T-cell (primary cell): ENCODE measurements around the gene C2orf78. TPM values are rescaled to one million over a fixed set of nuclear protein-coding genes. Genes with fewer than 3 reads are reported as not detected.

ENCODE experiments used
- ATAC-seq, 4 experiments: fragments of 200-7000 bp in 3 of 4; fragments of 150-1000 bp in 1 of 4; cut with Tn5 transposase; replicated peaks in 1 of 4; 1 replicate in 3 of 4; 2 replicates in 1 of 4; pipeline ENCODE4 v1.10.0; 2021; ENCODE audit warnings: moderate library complexity in 3 of 4, mild to moderate bottlenecking in 2 of 4, moderate number of reproducible peaks in 1 of 4
- CTCF ChIA-PET, 2 donors: fragments of 300-600 bp; sonication (Branson Sonifier 250); formaldehyde crosslinking; loops; one replicate each; lab custom pipeline; 2022; ENCODE audit warnings: antibody characterized with exemption in 2 of 2; lab: Charles Lee
- POLR2A ChIA-PET, 2 donors: fragments of 300-600 bp; sonication (Branson Sonifier 250); formaldehyde crosslinking; loops; one replicate each; lab custom pipeline; 2022; ENCODE audit warnings: antibody characterized with exemption in 2 of 2; lab: Charles Lee
- DNase-seq, 35 experiments: peaks; one replicate each; pipeline versions ENCODE4 v3.0.0 to v3.0.0-alpha.2; 2013 to 2023
- H3K27ac ChIP-seq: one replicate; pipeline ENCODE4 v1.5.1; 2013; ENCODE audit warnings: low read length
- H3K27me3 ChIP-seq, 2 experiments: replicated peaks in 1 of 2; 1 replicate in 1 of 2; 2 replicates in 1 of 2; pipeline versions ENCODE4 v1.6.1 to v1.7.0; 2013; ENCODE audit warnings: low read length in 1 of 2, mixed read lengths in 1 of 2; ENCODE audit not compliant: control insufficient read depth in 2 of 2, insufficient read depth in 2 of 2; ENCODE audit errors: extremely low read depth in 1 of 2
- H3K36me3 ChIP-seq, 2 donors: 1 replicate in 1 of 2; 2 replicates in 1 of 2; pipeline versions ENCODE4 v1.6.1 to v1.7.0; 2013; ENCODE audit warnings: low read length in 1 of 2; ENCODE audit not compliant: control insufficient read depth in 2 of 2, insufficient read depth in 1 of 2; ENCODE audit errors: extremely low read depth in 1 of 2
- H3K4me1 ChIP-seq, 2 experiments: 1 replicate in 1 of 2; 2 replicates in 1 of 2; pipeline versions ENCODE4 v1.6.1 to v1.7.0; 2013; ENCODE audit warnings: low read length in 2 of 2, mixed read lengths in 1 of 2; ENCODE audit not compliant: insufficient read depth in 2 of 2, control insufficient read depth in 1 of 2; ENCODE audit errors: extremely low read depth in 1 of 2
- H3K4me3 ChIP-seq, 2 donors: 1 replicate in 1 of 2; 2 replicates in 1 of 2; pipeline versions ENCODE4 v1.5.1 to v1.7.0; 2013; ENCODE audit warnings: mild to moderate bottlenecking in 2 of 2, low read length in 1 of 2, moderate library complexity in 1 of 2; ENCODE audit not compliant: control insufficient read depth in 1 of 2; ENCODE audit errors: extremely low read depth in 1 of 2
- H3K9me3 ChIP-seq: 2 replicates; pipeline ENCODE4 v1.7.0; 2013
- H3K27ac Mint-ChIP-seq, 2 donors: one replicate each; pipeline ENCODE4 v1.8.0; 2020 to 2021; ENCODE audit warnings: mild to moderate bottlenecking in 2 of 2, mixed read lengths in 2 of 2
- H3K27me3 Mint-ChIP-seq, 2 donors: one replicate each; pipeline ENCODE4 v1.8.0; 2021 to 2022; ENCODE audit warnings: mixed read lengths in 2 of 2
- H3K36me3 Mint-ChIP-seq: one replicate; pipeline ENCODE4 v1.8.0; 2021; ENCODE audit warnings: mixed read lengths
- H3K4me1 Mint-ChIP-seq, 3 donors: one replicate each; pipeline ENCODE4 v1.8.0; 2020 to 2022; ENCODE audit warnings: mixed read lengths in 3 of 3, mild to moderate bottlenecking in 1 of 3
- H3K4me3 Mint-ChIP-seq, 3 donors: one replicate each; pipeline ENCODE4 v1.8.0; 2020 to 2022; ENCODE audit warnings: mild to moderate bottlenecking in 3 of 3, mixed read lengths in 3 of 3, moderate library complexity in 3 of 3
- H3K9me3 Mint-ChIP-seq, 3 donors: one replicate each; pipeline ENCODE4 v1.8.0; 2020 to 2022; ENCODE audit warnings: mixed read lengths in 3 of 3
- WGBS: methylation state at CpG from one replicate; pipeline ENCODE4 v1.1.5; 2013; ENCODE audit warnings: missing lambda C conversion rate; ENCODE audit not compliant: insufficient coverage; 5-methylcytosine and 5-hydroxymethylcytosine counted together
- total RNA-seq, 35 experiments: library from RNA in 6 of 35; stranded (reverse) in 6 of 35; fragments of 120-200 nt in 1 of 35; gene quantifications; one replicate each; pipeline versions ENCODE4 v1.2.1 to v1.2.4 and lab custom pipeline; 2013 to 2026

C2orf78 gene
- total RNA-seq, 5 donors from 2014 or later (not counting 1 experiment from before 2014, with no cell fraction given), result not detected

GRCh38 chr2:73827660-73828388 is 43.8 kb downstream of the C2orf78 start:
- H3K4me3 ChIP-seq, result peak overlapping the region; percentile 76 to 83
- H3K9me3 ChIP-seq, result no peaks in the 10 kb centered on the region
- no peak for ATAC-seq
- H3K27ac Mint-ChIP-seq, result peak overlapping the region; percentile 93 to 98
- H3K4me1 Mint-ChIP-seq, result peaks cover 51 to 52% (median 51%) of the 10 kb centered on the region in 3 donors
- no peaks in the 10 kb centered on the region for H3K27me3 Mint-ChIP-seq
- ChIA-PET CTCF (interaction anchor here (0.6 to 2.9 kb wide), 17 partner anchors 12 to 702 kb away, joined by 3 to 17 read pairs (median 4); partner anchors contain the start of genes BOLA3 (in 2 of the 2), HTRA2 (in 1 of the 2), MOB1A (in 1 of the 2) and TPRKB (in 1 of the 2)), POLR2A (interaction anchor here (0.5 to 1.0 kb wide), 5 partner anchors 46 to 351 kb away, joined by 4 to 6 read pairs (median 5); partner anchors contain the start of genes DUSP11 (in 1 of the 2) and MOB1A (in 1 of the 2))
- peak overlapping the region; percentile 94 for H3K27ac ChIP-seq
- H3K4me3 Mint-ChIP-seq, result peak overlapping the region; percentile 95 to 97 (median 96)
- H3K4me1 ChIP-seq, result peaks cover 11 to 24% of the 10 kb centered on the region in 2 experiments
- peaks cover 0 to 8% of the 10 kb centered on the region in 2 donors for H3K36me3 ChIP-seq
- peaks cover 16% of the 10 kb centered on the region for H3K36me3 Mint-ChIP-seq
- no peaks in the 10 kb centered on the region for H3K27me3 ChIP-seq
- no peaks in the 10 kb centered on the region for H3K9me3 Mint-ChIP-seq
- no peak for DNase-seq
- 78% methylated on average over 6 of the region's 9 CpGs for WGBS

- peaks cover 52 to 54% (median 53%) of the 10 kb centered on the region in 3 donors for H3K4me1 Mint-ChIP-seq
- 44% methylated on average over 2 of the region's 4 CpGs for WGBS
- no peaks in the 10 kb centered on the region for H3K27me3 ChIP-seq
- peak overlapping the region; percentile 95 to 97 (median 96) for H3K4me3 Mint-ChIP-seq
- no peak for DNase-seq
- H3K36me3 Mint-ChIP-seq, result peaks cover 17% of the 10 kb centered on the region
- H3K27ac ChIP-seq, result peak overlapping the region; percentile 94
- no peaks in the 10 kb centered on the region for H3K9me3 Mint-ChIP-seq
- CTCF ChIA-PET, result interaction anchor here (0.6 to 2.9 kb wide), 15 partner anchors 11 to 1019 kb away, joined by 3 to 17 read pairs (median 3); partner anchors contain the start of genes BOLA3 (in 2 of the 2), HTRA2 (in 1 of the 2), MOB1A (in 1 of the 2) and TPRKB (in 1 of the 2)
- H3K27ac Mint-ChIP-seq, result peak overlapping the region; percentile 93 to 98
- peaks cover 0 to 12% of the 10 kb centered on the region in 2 donors for H3K36me3 ChIP-seq
- no peaks in the 10 kb centered on the region for H3K9me3 ChIP-seq
- POLR2A ChIA-PET, result interaction anchor here (0.8 to 1.0 kb wide), 5 partner anchors 47 to 351 kb away, joined by 4 to 8 read pairs (median 5); partner anchors contain the start of genes MOB1A (in 2 of the 2) and DUSP11 (in 1 of the 2)
- H3K4me3 ChIP-seq, result peak overlapping the region; percentile 76 to 83
- peaks cover 11 to 24% of the 10 kb centered on the region in 2 experiments for H3K4me1 ChIP-seq
- H3K27me3 Mint-ChIP-seq, result no peaks in the 10 kb centered on the region
- no peak for ATAC-seq
These were observed 44.4 kb downstream of the C2orf78 start for GRCh38 chr2:73828389-73828817.

GRCh38 chr2:73828818-73829570 is 45.0 kb downstream of the C2orf78 start, which contains the start of gene STAMBP:
Gene STAMBP (plus strand): TSS chr2:73828961. CDS start chr2:73830857, 1,896 bp downstream.
- Histone ChIP-seq H3K36me3 (peaks cover 0 to 15% of the 10 kb centered on the region in 2 donors), H3K27ac (peak within 1 kb of the TSS; percentile 94), H3K4me1 (peaks cover 11 to 24% of the 10 kb centered on the region in 2 experiments), H3K9me3 (no peaks in the 10 kb centered on the region), H3K4me3 (peak within 1 kb of the TSS; percentile 76 to 83), H3K27me3 (no peaks in the 10 kb centered on the region)
- CTCF ChIA-PET, result interaction anchor here (0.6 to 2.9 kb wide), 15 partner anchors 10 to 1019 kb away, joined by 3 to 17 read pairs (median 3); partner anchors contain the start of genes BOLA3 (in 2 of the 2), HTRA2 (in 1 of the 2), MOB1A (in 1 of the 2) and TPRKB (in 1 of the 2)
- Mint-ChIP-seq H3K9me3 (no peaks in the 10 kb centered on the region), H3K4me1 (peaks cover 51 to 53% (median 52%) of the 10 kb centered on the region in 3 donors), H3K36me3 (peaks cover 17% of the 10 kb centered on the region), H3K4me3 (peak within 1 kb of the TSS; percentile 95 to 97 (median 96)), H3K27ac (peak within 1 kb of the TSS; percentile 97 to 98), H3K27me3 (no peaks in the 10 kb centered on the region)
- POLR2A ChIA-PET, result interaction anchor here (0.8 to 1.0 kb wide), 5 partner anchors 48 to 350 kb away, joined by 4 to 8 read pairs (median 5); partner anchors contain the start of genes MOB1A (in 2 of the 2) and DUSP11 (in 1 of the 2)
- 0% methylated on average over 38 of the region's 48 CpGs for WGBS
- peak; percentile 75 to 97 (median 83) for DNase-seq
- ATAC-seq, result peak; percentile 91 to 95 (median 94)

- peak in 1 of 4 experiments; percentile 27 for ATAC-seq
- Histone ChIP-seq H3K9me3 (no peaks in the 10 kb centered on the region), H3K4me1 (peaks cover 11 to 24% of the 10 kb centered on the region in 2 experiments), H3K27ac (peak overlapping the region; percentile 94), H3K36me3 (peaks cover 0 to 21% of the 10 kb centered on the region in 2 donors), H3K4me3 (no peak overlapping the region), H3K27me3 (no peaks in the 10 kb centered on the region)
- CTCF ChIA-PET, result no interaction called here
- Mint-ChIP-seq H3K36me3 (peaks cover 27% of the 10 kb centered on the region), H3K27me3 (no peaks in the 10 kb centered on the region), H3K27ac (peak overlapping the region; percentile 97 to 98), H3K9me3 (no peaks in the 10 kb centered on the region), H3K4me1 (peaks cover 54 to 56% (median 55%) of the 10 kb centered on the region in 3 donors), H3K4me3 (peak overlapping the region; percentile 19 to 40 (median 28))
- DNase-seq, result peak in 3 of 35 experiments; percentile 7 to 54 (median 11)
- POLR2A ChIA-PET, result no interaction called here
- WGBS, result 43% methylated on average over 5 of the region's 11 CpGs
These were observed 47.0 kb downstream of the C2orf78 start for GRCh38 chr2:73830871-73831401.

- H3K4me3 ChIP-seq, result no peak overlapping the region
- H3K4me1 ChIP-seq, result peaks cover 8 to 22% of the 10 kb centered on the region in 2 experiments
- Mint-ChIP-seq H3K9me3 (no peaks in the 10 kb centered on the region), H3K27ac (no peak overlapping the region), H3K4me1 (peaks cover 47 to 52% (median 51%) of the 10 kb centered on the region in 3 donors), H3K36me3 (peaks cover 30% of the 10 kb centered on the region), H3K27me3 (no peaks in the 10 kb centered on the region), H3K4me3 (no peak overlapping the region)
- no peak overlapping the region for H3K27ac ChIP-seq
- ChIA-PET POLR2A (interaction anchor here in 1 of 2 donors (1.1 kb wide), 1 partner anchor 320 kb away, joined by 3 read pairs; no protein-coding TSS in a partner anchor), CTCF (interaction anchor here (0.5 to 0.7 kb wide), 2 partner anchors 316 to 361 kb away, joined by 3 to 4 read pairs; no protein-coding TSS in a partner anchor)
- no peaks in the 10 kb centered on the region for H3K27me3 ChIP-seq
- no peaks in the 10 kb centered on the region for H3K9me3 ChIP-seq
- no peak for DNase-seq
- peaks cover 3 to 28% of the 10 kb centered on the region in 2 donors for H3K36me3 ChIP-seq
- no peak for ATAC-seq
These were observed 48.9 kb downstream of the C2orf78 start for GRCh38 chr2:73832930-73833329.
